D721Med (cell line): ENCODE data around the gene SPRR2G.
"Not testable (repeated sequence)": the region's sequence is repeated elsewhere in the genome, so short reads cannot be mapped to it uniquely, and the experiment has no call there.

Experiments
- DNase-seq: peaks from one replicate; pipeline ENCODE4 v3.0.0; 2011; ENCODE audit warnings: low spot score; ENCODE audit not compliant: insufficient read length
- FAIRE-seq: peaks from 2 replicates; lab custom pipeline; 2011; peaks lifted over from hg19 to GRCh38; lab: Jason Lieb, UNC
- TF ChIP-seq, protein P1 (sequence below): IDR thresholded peaks from 2 replicates; pipeline ENCODE4 v1.5.1; 2012; ENCODE audit warnings: mild to moderate bottlenecking, control low read depth; ENCODE audit not compliant: insufficient read depth; ENCODE audit errors: missing control alignments

The SPRR2G gene

DNA sequence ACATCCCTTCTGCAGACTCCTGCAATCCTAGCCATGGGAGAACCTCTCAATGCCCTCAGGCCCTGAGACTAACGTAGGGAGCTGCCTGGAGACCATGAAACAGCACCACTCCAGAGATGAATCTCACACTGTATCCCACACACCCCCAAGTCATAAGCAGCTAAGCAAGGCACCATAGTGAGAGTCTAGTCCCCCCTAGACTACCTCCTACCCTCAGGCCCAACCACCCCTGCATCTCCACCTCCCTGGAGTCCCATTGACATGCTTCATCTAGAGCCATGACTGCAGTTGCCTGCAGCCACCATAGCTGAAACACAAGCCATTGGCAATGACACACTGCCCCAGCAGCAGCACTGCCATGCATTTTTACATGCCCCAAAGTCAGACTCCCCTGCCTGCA is 17.4 kb downstream of the SPRR2G start:
- TF ChIP-seq, protein P1, sequence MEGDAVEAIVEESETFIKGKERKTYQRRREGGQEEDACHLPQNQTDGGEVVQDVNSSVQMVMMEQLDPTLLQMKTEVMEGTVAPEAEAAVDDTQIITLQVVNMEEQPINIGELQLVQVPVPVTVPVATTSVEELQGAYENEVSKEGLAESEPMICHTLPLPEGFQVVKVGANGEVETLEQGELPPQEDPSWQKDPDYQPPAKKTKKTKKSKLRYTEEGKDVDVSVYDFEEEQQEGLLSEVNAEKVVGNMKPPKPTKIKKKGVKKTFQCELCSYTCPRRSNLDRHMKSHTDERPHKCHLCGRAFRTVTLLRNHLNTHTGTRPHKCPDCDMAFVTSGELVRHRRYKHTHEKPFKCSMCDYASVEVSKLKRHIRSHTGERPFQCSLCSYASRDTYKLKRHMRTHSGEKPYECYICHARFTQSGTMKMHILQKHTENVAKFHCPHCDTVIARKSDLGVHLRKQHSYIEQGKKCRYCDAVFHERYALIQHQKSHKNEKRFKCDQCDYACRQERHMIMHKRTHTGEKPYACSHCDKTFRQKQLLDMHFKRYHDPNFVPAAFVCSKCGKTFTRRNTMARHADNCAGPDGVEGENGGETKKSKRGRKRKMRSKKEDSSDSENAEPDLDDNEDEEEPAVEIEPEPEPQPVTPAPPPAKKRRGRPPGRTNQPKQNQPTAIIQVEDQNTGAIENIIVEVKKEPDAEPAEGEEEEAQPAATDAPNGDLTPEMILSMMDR, result no peak
- DNase-seq (no peak), FAIRE-seq (no peak)

DNA sequence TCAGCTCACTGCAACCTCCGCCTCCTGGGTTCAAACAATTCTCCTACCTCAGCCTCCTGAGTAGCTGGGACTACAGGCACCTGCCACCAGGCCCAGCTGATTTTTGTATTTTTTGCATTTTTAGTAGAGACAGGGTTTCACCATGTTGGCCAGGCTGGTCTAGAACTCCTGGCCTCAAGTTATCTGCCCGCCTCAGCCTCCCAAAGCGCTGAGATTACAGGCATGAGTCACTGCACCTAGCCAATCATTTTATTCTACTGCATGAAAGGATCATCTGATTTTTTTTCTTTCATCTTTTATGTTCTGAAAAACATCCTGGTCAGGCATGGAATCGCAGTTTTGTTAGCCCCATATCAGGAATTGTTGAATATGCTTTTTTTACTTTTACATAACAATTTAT is 22.0 kb downstream of the SPRR2G start:
- DNase-seq, FAIRE-seq: not testable (repeated sequence)

DNA sequence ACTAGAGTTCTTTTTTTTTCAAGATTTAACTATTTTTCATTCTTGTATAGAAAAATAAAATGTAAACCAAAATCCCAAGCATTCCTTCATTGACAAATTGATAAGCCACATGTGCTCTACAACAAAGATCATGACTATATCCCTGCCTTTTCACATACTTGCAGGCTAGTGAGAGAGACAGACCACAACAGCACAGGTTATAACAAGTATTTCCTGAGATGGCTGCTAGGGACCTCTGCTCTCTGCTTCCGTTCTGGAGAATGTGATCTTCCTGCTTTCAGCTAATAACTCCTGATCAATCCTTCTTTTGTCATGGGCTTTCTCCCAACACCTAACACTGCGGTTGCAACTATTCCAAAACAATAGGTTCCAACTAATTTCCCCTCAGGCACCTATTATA is 23.4 kb downstream of the SPRR2G start:
- DNase-seq (no peak), FAIRE-seq (no peak)
- TF ChIP-seq, protein P1, result no peak

DNA sequence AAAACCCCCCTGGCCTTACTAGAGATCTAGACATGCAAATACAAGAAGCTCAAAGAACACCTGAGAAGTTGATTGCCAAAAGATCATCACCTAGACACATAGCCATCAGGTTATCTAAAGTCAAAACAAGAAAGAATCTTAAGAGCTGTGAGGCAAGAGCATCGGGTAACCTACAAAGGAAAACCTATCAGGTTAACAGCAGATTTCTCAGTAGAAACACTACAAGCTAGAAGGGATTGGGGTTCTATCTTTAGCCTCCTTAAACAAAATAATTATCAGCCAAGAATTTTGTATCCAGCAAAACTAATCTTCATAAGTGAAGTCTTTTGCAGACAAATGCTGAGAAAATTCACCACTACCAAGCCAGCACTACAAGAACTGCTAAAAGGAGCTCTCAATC is 25.2 kb downstream of the SPRR2G start:
- FAIRE-seq (no peak), DNase-seq (no peak)
- TF ChIP-seq, protein P1, result no peak

DNA sequence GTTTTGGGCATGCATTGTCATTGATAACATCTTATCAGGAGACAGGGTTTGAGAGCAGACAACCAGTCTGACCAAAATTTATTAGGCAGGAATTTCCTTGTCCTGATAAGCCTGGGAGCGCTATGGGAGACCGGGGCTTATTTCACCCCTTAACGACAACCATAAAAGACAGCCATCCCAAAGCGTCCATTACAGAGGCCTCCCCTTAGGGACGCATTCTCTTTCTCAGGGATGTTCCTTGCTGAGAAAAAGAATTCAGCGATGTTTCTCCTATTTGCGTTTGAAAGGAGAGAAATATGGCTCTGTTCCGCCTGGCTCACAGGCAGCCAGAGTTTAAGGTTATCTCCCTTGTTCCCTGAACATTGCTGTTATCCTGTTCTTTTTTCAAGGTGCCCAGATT is 26.9 kb downstream of the SPRR2G start:
- DNase-seq, FAIRE-seq: not testable (repeated sequence)

DNA sequence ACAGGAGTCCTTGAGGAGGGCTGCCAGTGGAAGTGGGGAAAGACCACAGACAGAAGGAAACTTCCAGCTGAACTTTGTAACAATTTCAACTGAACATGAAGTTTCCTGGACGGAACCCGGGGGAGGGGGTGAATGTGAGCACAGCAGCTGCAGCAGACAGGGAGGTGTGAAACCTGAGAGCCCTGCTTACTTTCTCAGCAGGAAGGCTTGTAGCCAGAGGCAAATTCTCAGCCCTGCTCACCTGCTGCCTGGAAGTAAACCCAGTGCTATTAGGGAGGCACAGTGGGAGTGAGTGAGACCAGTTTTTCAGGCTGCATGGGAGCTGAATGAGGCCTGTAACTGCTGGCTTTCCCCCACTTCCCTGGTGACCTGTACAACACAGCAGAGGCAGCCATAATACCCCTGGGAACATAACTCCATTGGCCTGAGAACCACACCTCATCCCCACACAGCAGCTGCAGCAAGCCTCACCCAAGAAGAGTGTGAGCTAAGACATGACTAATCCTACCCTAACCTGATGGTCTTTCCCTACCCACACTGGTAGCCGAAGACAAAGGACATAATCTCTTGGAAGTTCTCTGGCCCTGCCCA is 27.8 kb downstream of the SPRR2G start:
- FAIRE-seq, result no peak
- TF ChIP-seq, protein P1, result no peak
- no peak for DNase-seq

DNA sequence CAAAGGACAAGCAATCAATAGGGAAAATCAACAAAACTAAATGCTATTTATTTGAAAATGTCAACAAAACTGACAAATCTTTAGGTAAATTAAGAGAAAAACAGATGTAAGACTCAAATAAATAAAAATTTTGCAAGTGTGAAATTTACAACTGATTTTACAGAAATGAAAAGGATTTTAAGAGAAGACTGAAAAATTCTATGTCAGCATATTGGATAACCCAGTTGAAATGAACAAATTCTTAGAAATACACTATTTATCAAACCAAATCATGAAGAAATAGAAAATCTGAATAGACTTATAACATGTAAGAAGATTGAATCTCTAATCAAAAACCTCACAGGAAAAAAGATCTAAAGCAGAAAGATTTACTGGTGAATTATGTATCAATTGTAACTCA is 29.7 kb downstream of the SPRR2G start:
- TF ChIP-seq, protein P1, result no peak
- DNase-seq (no peak), FAIRE-seq (no peak)

DNA sequence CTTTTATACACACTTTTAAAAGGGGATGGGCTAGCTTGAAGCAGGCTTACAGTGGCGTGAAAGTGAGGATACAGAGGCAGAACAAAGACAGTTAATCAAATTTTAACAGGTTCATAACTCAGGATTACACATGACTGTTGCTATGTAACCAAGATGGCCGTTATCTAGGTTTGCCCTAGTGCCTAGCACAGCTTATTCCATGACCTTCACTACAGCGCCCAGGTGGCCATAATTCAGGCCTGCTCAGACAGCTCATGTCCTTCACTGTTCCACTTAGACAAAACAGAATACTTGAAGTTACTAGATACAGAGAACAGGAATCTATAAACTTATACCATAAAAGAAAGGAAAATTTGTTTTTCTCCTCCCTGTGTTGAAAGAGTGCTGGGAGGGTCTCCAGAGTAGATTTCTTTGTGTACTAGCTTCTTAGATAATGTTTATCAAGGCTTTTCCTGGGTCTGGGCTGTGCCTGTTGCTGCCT is 31.2 kb downstream of the SPRR2G start:
- TF ChIP-seq, protein P1, result no peak
- no peak for FAIRE-seq
- DNase-seq, result no peak

DNA sequence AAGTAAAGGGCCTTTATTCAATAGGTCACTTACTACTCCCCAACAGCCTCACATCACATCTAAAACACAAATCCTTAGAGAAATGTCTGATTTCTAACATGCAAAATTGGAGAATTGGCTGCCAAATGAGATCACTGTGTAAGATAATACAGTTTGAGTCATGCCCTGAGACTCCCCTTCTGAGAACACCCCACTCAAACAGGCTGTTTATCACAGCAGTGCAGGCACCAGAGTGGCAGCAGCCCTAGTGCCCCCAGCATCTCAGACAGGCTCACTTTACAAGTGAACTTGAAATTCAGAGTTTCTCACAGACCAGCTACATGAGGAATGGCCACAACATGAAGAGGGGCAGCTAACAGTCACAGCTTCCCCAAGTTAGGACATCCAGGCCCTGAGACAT is 35.4 kb downstream of the SPRR2G start:
- not testable (repeated sequence) for FAIRE-seq, DNase-seq
